GM10266 (cell line): ENCODE measurements around the gene SEMA5A.

ENCODE experiments used
- DNase-seq: peaks from one replicate; pipeline ENCODE4 v3.0.0; 2012; ENCODE audit errors: extremely low spot score
- TF ChIP-seq, protein P1 (sequence below): IDR thresholded peaks from 2 replicates; pipeline ENCODE4 v1.5.1; 2012; ENCODE audit warnings: mild to moderate bottlenecking, low read depth; ENCODE audit not compliant: control insufficient read depth, insufficient read depth; ENCODE audit errors: missing control alignments

Gene SEMA5A

DNA sequence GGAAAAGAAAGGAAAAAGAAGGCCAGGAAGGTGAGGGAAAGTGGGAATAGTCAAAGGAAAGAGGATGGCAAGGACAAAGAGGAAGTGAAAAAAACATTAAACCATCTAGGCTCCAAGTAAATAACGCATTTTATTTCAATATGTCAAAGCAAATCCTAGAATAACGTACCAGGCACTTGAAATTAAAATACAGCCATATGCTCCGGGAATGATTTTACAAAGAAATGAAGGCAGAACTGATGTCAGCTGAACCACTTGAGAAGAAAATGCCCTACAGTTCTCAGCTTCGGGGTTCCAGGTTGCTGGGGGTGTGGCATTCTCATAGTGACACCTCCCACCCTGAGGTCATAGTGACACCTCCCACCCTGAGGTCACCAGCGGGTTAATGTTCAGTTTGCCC is 281.6 kb downstream of the SEMA5A start:
- TF ChIP-seq, protein P1, sequence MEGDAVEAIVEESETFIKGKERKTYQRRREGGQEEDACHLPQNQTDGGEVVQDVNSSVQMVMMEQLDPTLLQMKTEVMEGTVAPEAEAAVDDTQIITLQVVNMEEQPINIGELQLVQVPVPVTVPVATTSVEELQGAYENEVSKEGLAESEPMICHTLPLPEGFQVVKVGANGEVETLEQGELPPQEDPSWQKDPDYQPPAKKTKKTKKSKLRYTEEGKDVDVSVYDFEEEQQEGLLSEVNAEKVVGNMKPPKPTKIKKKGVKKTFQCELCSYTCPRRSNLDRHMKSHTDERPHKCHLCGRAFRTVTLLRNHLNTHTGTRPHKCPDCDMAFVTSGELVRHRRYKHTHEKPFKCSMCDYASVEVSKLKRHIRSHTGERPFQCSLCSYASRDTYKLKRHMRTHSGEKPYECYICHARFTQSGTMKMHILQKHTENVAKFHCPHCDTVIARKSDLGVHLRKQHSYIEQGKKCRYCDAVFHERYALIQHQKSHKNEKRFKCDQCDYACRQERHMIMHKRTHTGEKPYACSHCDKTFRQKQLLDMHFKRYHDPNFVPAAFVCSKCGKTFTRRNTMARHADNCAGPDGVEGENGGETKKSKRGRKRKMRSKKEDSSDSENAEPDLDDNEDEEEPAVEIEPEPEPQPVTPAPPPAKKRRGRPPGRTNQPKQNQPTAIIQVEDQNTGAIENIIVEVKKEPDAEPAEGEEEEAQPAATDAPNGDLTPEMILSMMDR: no peak
- no peak for DNase-seq

DNA sequence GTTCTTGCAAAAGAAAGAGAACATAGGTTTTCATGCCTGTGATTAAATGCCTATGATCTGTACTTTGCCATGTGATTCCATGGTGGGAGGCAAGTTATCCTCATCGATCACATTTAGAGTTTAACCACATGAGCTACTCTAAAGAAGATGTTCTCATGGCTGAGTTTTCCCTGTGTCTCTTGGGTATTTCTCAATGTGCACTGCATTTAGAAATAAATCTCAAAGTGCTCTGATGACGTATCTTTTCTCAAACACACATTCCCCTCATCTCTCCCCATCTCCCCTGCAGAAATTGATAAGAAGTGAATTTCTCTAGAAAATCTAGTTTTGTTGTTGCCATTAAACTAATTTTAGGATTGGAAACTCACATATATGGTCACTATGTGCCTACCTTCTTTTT is 282.2 kb downstream of the SEMA5A start:
- no peak for DNase-seq
- TF ChIP-seq, protein P1: no peak

DNA sequence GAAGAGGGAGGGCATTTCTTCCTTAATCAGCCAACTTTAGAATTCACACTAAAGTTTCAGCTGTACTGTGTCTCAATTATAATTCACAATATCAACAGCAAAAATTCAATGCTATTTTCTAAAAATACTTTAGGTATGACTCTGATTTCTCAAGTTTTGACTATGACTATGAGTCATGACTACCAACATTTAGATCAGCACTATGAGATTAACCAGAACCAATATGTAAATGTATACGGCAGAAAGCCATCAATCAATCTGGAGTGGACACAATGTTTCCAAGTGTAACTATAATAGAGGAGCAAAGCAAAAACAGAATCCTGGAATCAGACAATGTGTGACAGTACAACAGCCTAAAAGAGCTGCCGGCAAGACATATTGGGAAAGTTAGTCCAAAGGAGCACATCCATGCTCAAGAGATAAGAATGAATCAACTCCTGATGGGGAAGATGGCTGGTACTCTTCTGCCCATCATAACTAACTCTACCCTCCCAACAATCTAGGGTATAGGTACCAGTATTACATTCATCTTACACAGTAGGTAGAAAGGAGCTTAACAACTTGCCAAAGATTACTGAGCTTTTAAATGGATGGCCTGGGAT is 294.4 kb downstream of the SEMA5A start:
- TF ChIP-seq, protein P1: no peak
- no peak for DNase-seq

DNA sequence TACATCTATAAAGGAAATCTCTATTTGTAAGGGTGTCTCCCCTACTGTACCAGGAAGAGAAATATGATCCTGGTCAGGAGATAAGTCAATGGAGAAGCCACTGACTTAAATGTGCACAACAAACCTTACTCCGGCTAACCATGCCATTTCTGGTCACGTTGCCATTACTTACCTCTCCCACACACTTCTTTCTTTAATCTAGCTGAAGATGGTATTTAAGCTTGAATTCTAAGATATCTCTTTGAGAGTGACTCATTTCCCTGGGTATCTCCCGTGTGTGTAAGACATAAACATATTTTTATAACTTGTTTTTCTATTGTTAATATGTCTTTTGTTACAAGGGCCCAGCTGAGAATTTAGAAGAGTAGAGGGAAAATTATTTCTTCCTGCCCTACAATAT is 296.6 kb downstream of the SEMA5A start:
- TF ChIP-seq, protein P1: no peak

DNA sequence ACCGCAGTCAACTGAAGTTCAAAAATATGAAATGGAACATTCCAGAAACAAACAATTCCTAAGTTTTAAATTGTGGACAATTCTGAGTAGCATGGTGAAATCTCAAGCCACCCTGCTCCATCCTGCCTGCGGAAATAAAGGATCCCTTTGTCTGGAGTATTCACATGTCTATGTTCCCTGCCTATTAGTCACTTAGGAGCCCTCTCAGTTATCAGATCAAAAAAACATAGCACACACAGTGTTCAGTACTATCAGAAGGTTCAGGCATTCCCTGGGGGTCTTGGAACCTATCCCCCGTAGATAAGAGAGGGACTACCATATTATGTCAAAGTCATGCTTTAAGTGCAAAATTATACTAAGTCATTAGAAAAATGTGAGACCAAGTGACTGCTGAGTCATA is 300.8 kb downstream of the SEMA5A start:
- TF ChIP-seq, protein P1: no peak
- no peak for DNase-seq

More for the DNA sequence above, 296.6 kb downstream of the SEMA5A start:
- no peak for DNase-seq

DNA sequence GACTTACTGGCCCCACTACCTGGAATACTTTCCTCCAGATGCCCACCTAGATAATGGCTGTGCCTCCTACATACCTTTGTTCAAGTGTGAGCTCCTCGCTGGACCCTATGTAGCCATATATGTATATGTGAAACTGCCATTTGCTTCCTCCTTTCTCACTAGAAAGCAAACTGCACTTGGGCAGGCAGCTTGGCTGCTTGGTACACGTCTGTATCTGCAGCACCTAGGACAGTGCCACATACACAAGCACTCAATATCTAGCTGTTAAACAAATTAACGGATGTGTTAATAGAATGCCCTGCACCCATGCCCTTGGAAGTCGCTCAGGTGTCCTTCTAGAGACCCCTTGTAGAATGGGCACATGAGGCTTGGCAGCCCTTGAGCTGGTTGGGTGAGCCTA is 301.5 kb downstream of the SEMA5A start:
- TF ChIP-seq, protein P1: no peak

DNA sequence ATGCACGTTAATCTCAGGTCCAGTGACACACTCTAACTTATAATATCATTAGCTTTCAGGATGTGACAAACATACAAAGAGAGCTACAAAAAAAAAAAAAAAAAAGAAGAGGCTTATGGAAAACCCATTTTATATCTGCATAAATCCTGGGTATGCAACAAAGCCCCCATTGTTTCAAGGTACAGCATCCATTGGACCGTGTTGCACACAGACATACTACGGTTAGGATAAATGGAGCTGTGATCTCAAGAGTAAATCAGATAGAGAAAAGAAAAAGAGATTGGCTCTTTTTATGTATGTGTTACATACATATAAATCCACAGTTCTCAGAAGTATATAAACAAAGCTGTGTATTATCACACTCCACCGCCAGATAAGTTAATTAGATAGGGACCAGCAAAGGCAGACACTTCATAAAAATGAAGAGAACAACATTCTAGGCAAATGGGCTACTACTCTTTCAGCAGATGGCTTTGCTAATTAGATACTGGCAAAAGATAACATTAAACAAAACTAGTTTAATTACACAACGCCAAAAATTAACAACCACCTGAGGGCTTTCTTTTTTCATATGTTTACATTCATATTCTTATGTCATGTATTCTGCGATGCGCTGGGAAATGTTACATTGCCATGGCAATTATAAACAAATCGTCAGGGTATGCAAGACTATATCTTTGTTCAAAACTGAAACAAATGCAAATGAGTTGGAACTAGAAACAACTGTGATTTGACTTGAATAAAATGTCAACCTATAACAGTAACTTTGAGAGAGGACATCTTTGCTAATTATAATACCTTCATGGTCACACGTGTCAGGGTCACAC is 304.2 kb downstream of the SEMA5A start:
- no peak for DNase-seq
- TF ChIP-seq, protein P1: no peak

More for the DNA sequence above, 301.5 kb downstream of the SEMA5A start:
- DNase-seq: no peak
